Smooth muscle cell (in vitro differentiated cells): Measurements from ENCODE around the gene DDX39B. TPM values are rescaled to one million over a fixed set of nuclear protein-coding genes. Genes with fewer than 3 reads are reported as not detected.

Experiments used
- DNase-seq: peaks from one replicate; lab custom pipeline; 2025; ENCODE audit not compliant: unreplicated experiment; lab: John Stamatoyannopoulos, UW
- H2AFZ ChIP-seq: fragments of 200-600 bp; sonication (generic); 2 replicates; pipeline ENCODE4 v1.6.0; 2016; ENCODE audit warnings: antibody characterized with exemption, low read depth, mild to moderate bottlenecking
- H3F3A ChIP-seq: fragments of 200-600 bp; sonication (generic); 2 replicates; pipeline ENCODE4 v1.6.0; 2017; ENCODE audit warnings: antibody characterized with exemption, low read depth
- H3K27ac ChIP-seq: fragments of 200-600 bp; sonication (generic); 2 replicates; pipeline ENCODE4 v1.5.1; 2016; ENCODE audit warnings: low read depth, mild to moderate bottlenecking
- H3K27me3 ChIP-seq: fragments of 200-600 bp; sonication (generic); 2 replicates; pipeline ENCODE4 v1.6.1; 2016; ENCODE audit warnings: low read depth, mild to moderate bottlenecking
- H3K36me3 ChIP-seq: fragments of 200-600 bp; sonication (generic); 2 replicates; pipeline ENCODE4 v1.5.1; 2016; ENCODE audit warnings: low read depth
- H3K4me1 ChIP-seq: fragments of 200-600 bp; sonication (generic); 2 replicates; pipeline ENCODE4 v1.5.1; 2016; ENCODE audit warnings: low read depth
- H3K4me2 ChIP-seq: fragments of 200-600 bp; sonication (generic); 2 replicates; pipeline ENCODE4 v1.6.0; 2016; ENCODE audit warnings: mild to moderate bottlenecking
- H3K4me3 ChIP-seq: fragments of 200-600 bp; sonication (generic); 2 replicates; pipeline ENCODE4 v1.5.1; 2016; ENCODE audit warnings: mild to moderate bottlenecking
- H3K79me2 ChIP-seq: fragments of 200-600 bp; sonication (generic); 2 replicates; pipeline ENCODE4 v1.6.0; 2016; ENCODE audit warnings: low read depth, mild to moderate bottlenecking
- H3K9ac ChIP-seq: fragments of 200-600 bp; sonication (generic); 2 replicates; pipeline ENCODE4 v1.6.0; 2016; ENCODE audit warnings: low read depth
- H3K9me3 ChIP-seq: fragments of 200-600 bp; sonication (generic); replicated peaks from 2 replicates; pipeline ENCODE4 v1.5.1; 2016; ENCODE audit warnings: low read depth
- H4K20me1 ChIP-seq: fragments of 200-600 bp; sonication (generic); 2 replicates; pipeline ENCODE4 v1.6.0; 2016; ENCODE audit warnings: low read depth
- CTCF ChIP-seq: fragments of 200-600 bp; sonication (generic); IDR thresholded peaks from 2 replicates; pipeline ENCODE4 v1.5.1; 2017; ENCODE audit warnings: borderline replicate concordance, mild to moderate bottlenecking, antibody characterized with exemption; ENCODE audit not compliant: insufficient read depth, poor library complexity, severe bottlenecking
- WGBS: methylation state at CpG from one replicate; pipeline ENCODE4 v1.1.7; 2016; ENCODE audit warnings: low lambda C conversion rate; 5-methylcytosine and 5-hydroxymethylcytosine counted together
- polyA plus RNA-seq: library from polyadenylated mRNA; unstranded; fragments of >200 nt; fragmentation: Nextera tagmentation; extraction: Ambion mirVana; gene quantifications from 2 replicates; pipeline ENCODE4 v1.2.1, GENCODE V29; 2016
- total RNA-seq: library from RNA; depleted of rRNA; stranded (reverse); fragments of >200 nt; gene quantifications from 2 replicates; pipeline ENCODE4 v1.2.3, GENCODE V29; 2014

The DDX39B gene
- total and polyA plus RNA-seq, 2 experiments from 2014 or later, result 117 to 153 TPM

- Histone ChIP-seq H3K4me1 (no peaks in the 10 kb centered on the region), H3K79me2 (no peaks in the 10 kb centered on the region), H3K36me3 (no peaks in the 10 kb centered on the region), H3F3A (no peaks in the 10 kb centered on the region), H3K4me3 (no peak overlapping the region), H2AFZ (no peak overlapping the region), H3K9ac (no peak overlapping the region), H4K20me1 (no peaks in the 10 kb centered on the region), H3K4me2 (no peak overlapping the region), H3K27ac (no peak overlapping the region), H3K27me3 (no peaks in the 10 kb centered on the region), H3K9me3 (no peaks in the 10 kb centered on the region)
- no peak for TF ChIP-seq CTCF
- WGBS, result 75% methylated on average over 8 of the region's 8 CpGs
- DNase-seq, result no peak
Measured at GRCh38 chr6:31575952-31576685, 34.3 kb upstream of the DDX39B start.

- Histone ChIP-seq H3K27me3 (no peaks in the 10 kb centered on the region), H3K4me2 (no peak within 1 kb of the TSS)
- no peak for DNase-seq
Measured at GRCh38 chr6:31575335-31575901, 33.6 kb upstream of the DDX39B start, which contains the start of gene TNF. TNF (plus strand) TSS chr6:31575565; CDS start chr6:31575742, 177 bp downstream.

GRCh38 chr6:31574106-31575061 is 32.6 kb upstream of the DDX39B start:
- H3K4me3 ChIP-seq, result no peak overlapping the region
- H3K9ac ChIP-seq, result no peak overlapping the region
- no peak overlapping the region for H2AFZ ChIP-seq
- no peaks in the 10 kb centered on the region for H3F3A ChIP-seq
- no peak overlapping the region for H3K27ac ChIP-seq
- H4K20me1 ChIP-seq, result no peaks in the 10 kb centered on the region
- H3K4me1 ChIP-seq, result no peaks in the 10 kb centered on the region
- no peaks in the 10 kb centered on the region for H3K79me2 ChIP-seq
- H3K36me3 ChIP-seq, result no peaks in the 10 kb centered on the region
- H3K4me2 ChIP-seq, result no peak overlapping the region
- no peak for TF ChIP-seq CTCF
- H3K9me3 ChIP-seq, result no peaks in the 10 kb centered on the region
- no peaks in the 10 kb centered on the region for H3K27me3 ChIP-seq
- WGBS, result 77% methylated on average over 13 of the region's 14 CpGs
- no peak for DNase-seq

More at GRCh38 chr6:31575335-31575901, 33.6 kb upstream of the DDX39B start, which contains the start of gene TNF:
- Histone ChIP-seq H3K27ac (no peak within 1 kb of the TSS), H3K9me3 (no peaks in the 10 kb centered on the region), H4K20me1 (no peaks in the 10 kb centered on the region), H3K9ac (no peak within 1 kb of the TSS), H3K4me1 (no peaks in the 10 kb centered on the region), H3K4me3 (no peak within 1 kb of the TSS), H2AFZ (no peak within 1 kb of the TSS), H3K36me3 (no peaks in the 10 kb centered on the region), H3F3A (no peaks in the 10 kb centered on the region), H3K79me2 (no peaks in the 10 kb centered on the region)
- 85% methylated on average over 19 of the region's 19 CpGs for WGBS
- no peak for TF ChIP-seq CTCF
